Ascending aorta (tissue), 2 donors: Measurements from ENCODE around the gene SPPL2C. TPM values are rescaled to one million over a fixed set of nuclear protein-coding genes. Genes with fewer than 3 reads are reported as not detected.

ENCODE experiments used
- DNase-seq, 2 donors: peaks; one replicate each; pipeline ENCODE4 v3.0.0-alpha.2; 2019; ENCODE audit warnings: low spot score in 2 of 2
- H3K27ac ChIP-seq, 2 donors: fragments of 200-600 bp; sonication (generic); one replicate each; pipeline ENCODE4 v1.5.1; 2016 to 2017; ENCODE audit warnings: mild to moderate bottlenecking in 1 of 2
- H3K27me3 ChIP-seq: fragments of 200-600 bp; sonication (generic); one replicate; pipeline ENCODE4 v1.5.1; 2017
- H3K36me3 ChIP-seq, 2 donors: fragments of 200-600 bp; sonication (generic); one replicate each; pipeline ENCODE4 v1.5.1; 2016
- H3K4me1 ChIP-seq, 2 donors: fragments of 200-600 bp; sonication (generic); one replicate each; pipeline ENCODE4 v1.5.1; 2016 to 2017; ENCODE audit warnings: mild to moderate bottlenecking in 1 of 2
- H3K4me3 ChIP-seq, 2 donors: fragments of 200-600 bp; sonication (generic); one replicate each; pipeline ENCODE4 v1.5.1; 2016 to 2017; ENCODE audit warnings: mild to moderate bottlenecking in 1 of 2
- H3K9me3 ChIP-seq, 2 donors: fragments of 200-600 bp; sonication (generic); one replicate each; pipeline ENCODE4 v1.5.1; 2016
- CTCF ChIP-seq, 3 experiments: fragments of 200-600 bp in 2 of 3; fragments of 450-650 bp in 1 of 3; sonication (generic) in 2 of 3; IDR thresholded peaks; one replicate each; pipeline ENCODE4 v1.5.1; 2016 to 2019; ENCODE audit warnings: antibody characterized with exemption in 3 of 3, mild to moderate bottlenecking in 1 of 3, moderate library complexity in 1 of 3
- intact Hi-C: fragments of 100-400 bp; cut with DNase I; formaldehyde crosslinking; loops from one replicate; pipeline ENCODE4 v1.15.1; 2023
- total RNA-seq: library from RNA; depleted of rRNA; stranded (reverse); fragments of >200 nt; gene quantifications from one replicate; pipeline ENCODE4 v1.1.0, GENCODE V29; 2016

Gene SPPL2C
- total RNA-seq, 1 donor from 2014 or later, result not detected

DNA sequence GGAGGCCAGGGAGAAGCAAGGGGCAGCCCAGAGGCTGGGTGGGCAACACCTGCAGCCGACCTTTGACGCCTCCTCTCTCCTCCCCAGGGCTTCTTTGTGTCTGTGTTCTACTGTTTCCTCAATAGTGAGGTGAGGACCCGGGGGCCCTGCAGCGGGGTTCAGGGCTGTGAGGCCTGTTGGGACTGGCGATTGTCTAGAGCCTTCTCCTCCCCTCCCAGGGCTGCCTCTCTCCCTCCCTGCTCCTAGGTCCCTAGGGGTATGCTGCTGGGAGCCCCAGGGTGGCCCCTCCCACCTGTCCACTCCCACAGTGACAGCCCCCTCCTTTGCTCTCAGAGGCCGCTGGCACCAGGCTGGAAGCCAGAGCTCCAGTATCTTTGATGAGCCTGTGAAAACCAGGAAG, 10.8 kb upstream of the SPPL2C start:
- intact Hi-C loops, result loop anchor here (10.0 kb wide), 1 partner anchor 619 kb away; no protein-coding TSS in a partner anchor
- H3K4me3 ChIP-seq, result no peak overlapping the region
- no peaks in the 10 kb centered on the region for H3K4me1 ChIP-seq
- H3K36me3 ChIP-seq, result no peaks in the 10 kb centered on the region
- no peak overlapping the region for H3K27ac ChIP-seq
- H3K9me3 ChIP-seq, result no peaks in the 10 kb centered on the region
- DNase-seq, result no peak
- no peaks in the 10 kb centered on the region for H3K27me3 ChIP-seq
- no peak for TF ChIP-seq CTCF (IDR thresholded peaks at IDR 0.05)

DNA sequence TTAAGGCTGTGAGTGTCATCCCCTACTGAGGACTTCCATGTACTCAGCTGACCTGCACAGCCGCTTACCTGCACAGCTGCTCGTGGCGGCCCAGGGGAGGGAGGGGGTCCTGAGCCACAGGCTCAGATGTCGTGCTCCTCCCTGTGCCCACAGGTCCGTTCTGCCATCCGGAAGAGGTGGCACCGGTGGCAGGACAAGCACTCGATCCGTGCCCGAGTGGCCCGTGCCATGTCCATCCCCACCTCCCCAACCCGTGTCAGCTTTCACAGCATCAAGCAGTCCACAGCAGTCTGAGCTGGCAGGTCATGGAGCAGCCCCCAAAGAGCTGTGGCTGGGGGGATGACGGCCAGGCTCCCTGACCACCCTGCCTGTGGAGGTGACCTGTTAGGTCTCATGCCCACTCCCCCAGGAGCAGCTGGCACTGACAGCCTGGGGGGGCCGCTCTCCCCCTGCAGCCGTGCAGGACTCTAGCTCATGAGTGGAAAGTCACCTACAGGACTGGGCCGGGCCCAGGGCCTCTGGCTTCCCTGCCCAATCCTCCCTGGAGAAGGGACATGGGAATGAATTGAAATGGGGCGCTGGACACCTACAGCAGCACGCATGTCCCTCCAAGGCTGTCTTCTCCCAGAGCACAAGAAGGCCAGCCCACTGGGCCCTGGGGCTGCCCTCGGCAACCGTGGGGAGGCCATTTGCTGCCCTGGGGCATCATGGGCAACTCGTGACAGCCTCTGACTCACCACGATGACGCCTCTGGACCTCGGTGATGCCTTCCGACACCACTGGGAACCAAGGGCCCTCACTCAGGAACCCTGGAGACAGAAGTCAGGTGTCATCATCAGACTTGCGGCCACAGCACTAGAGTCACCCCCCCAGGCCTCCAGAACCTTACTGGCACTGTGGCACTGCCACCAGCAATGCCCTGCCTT, 9.9 kb upstream of the SPPL2C start:
- Histone ChIP-seq H3K4me1 (no peaks in the 10 kb centered on the region), H3K27me3 (no peaks in the 10 kb centered on the region), H3K9me3 (no peaks in the 10 kb centered on the region), H3K4me3 (no peak overlapping the region), H3K27ac (no peak overlapping the region), H3K36me3 (no peaks in the 10 kb centered on the region)
- TF ChIP-seq CTCF (IDR thresholded peaks at IDR 0.05), result no peak
- intact Hi-C loops, result loop anchor here (10.0 kb wide), 1 partner anchor 620 kb away; no protein-coding TSS in a partner anchor
- DNase-seq, result no peak

DNA sequence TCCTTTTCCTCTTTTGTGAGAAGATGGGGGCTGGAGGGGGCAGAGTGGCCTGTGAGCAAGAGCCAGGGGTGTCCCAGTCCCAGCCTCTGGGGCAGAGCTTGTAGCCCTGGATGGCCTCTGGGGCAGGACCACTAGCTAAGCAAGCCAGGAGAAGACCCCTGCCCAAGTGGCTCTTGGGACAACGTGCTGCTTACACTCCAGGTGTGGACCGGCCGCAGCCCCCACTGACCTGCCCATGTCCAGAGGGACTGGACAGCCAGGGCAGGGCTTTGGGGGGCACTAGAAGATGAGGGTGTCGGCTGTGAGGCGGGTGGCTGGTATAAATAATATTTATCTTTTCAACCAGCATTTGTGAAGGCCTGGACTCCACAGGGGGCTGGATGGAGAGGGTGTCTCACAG, 9.2 kb upstream of the SPPL2C start:
- Histone ChIP-seq H3K27ac (no peak overlapping the region), H3K4me3 (no peak overlapping the region), H3K27me3 (no peaks in the 10 kb centered on the region), H3K36me3 (no peaks in the 10 kb centered on the region), H3K4me1 (no peaks in the 10 kb centered on the region), H3K9me3 (no peaks in the 10 kb centered on the region)
- intact Hi-C loops, result loop anchor here (10.0 kb wide), 1 partner anchor 621 kb away; no protein-coding TSS in a partner anchor
- DNase-seq, result no peak
- no peak for TF ChIP-seq CTCF (IDR thresholded peaks at IDR 0.05)

- Histone ChIP-seq H3K9me3 (no peaks in the 10 kb centered on the region), H3K27ac (no peak overlapping the region), H3K4me1 (no peaks in the 10 kb centered on the region), H3K27me3 (no peaks in the 10 kb centered on the region), H3K4me3 (no peak overlapping the region), H3K36me3 (no peaks in the 10 kb centered on the region)
- intact Hi-C loops, result loop anchor here (10.0 kb wide), 1 partner anchor 622 kb away; no protein-coding TSS in a partner anchor
- no peak for TF ChIP-seq CTCF (IDR thresholded peaks at IDR 0.05)
- DNase-seq, result no peak
Observed at GRCh38 chr17:45836047-45837044, 8.3 kb upstream of the SPPL2C start.

DNA sequence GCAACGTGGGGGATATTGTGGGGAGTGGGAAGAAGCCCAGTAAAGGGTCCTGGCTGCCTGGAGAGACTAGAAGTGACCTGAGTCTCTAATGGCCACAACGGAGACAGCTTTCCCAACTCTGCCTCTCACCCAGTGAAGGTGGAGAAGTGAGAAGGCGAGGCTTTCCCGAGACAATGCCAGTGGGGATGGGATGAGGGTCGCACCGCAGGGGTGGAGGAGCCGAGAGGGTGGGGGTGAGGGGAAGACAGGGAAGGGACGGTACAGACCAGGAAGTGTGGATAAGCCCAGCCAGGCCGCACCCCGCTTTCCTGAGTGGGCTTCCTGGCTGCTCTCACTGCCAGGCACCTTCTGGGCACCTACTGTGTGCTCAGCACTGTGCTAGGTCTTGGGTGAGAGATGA, 7.5 kb upstream of the SPPL2C start:
- DNase-seq, result no peak
- no peaks in the 10 kb centered on the region for H3K4me1 ChIP-seq
- intact Hi-C loops, result loop anchor here (10.0 kb wide), 1 partner anchor 622 kb away; no protein-coding TSS in a partner anchor
- no peaks in the 10 kb centered on the region for H3K36me3 ChIP-seq
- no peaks in the 10 kb centered on the region for H3K27me3 ChIP-seq
- no peak overlapping the region for H3K27ac ChIP-seq
- no peak overlapping the region for H3K4me3 ChIP-seq
- TF ChIP-seq CTCF (IDR thresholded peaks at IDR 0.05), result no peak
- H3K9me3 ChIP-seq, result no peaks in the 10 kb centered on the region
